Activated CD4-positive, alpha-beta T cell treated with anti-CD3 and anti-CD28 coated beads for 1 hour (primary cell): ENCODE measurements around the gene TAF6L.
A peak's percentile ranks its signal among the peaks of the same experiment; 100 is the strongest.
"Not testable (repeated sequence)": the region's sequence is repeated elsewhere in the genome, so short reads cannot be mapped to it uniquely, and the experiment has no call there.

Source experiments
- DNase-seq: peaks from one replicate; pipeline ENCODE4 v3.0.0-alpha.2; 2020

The TAF6L gene

DNA sequence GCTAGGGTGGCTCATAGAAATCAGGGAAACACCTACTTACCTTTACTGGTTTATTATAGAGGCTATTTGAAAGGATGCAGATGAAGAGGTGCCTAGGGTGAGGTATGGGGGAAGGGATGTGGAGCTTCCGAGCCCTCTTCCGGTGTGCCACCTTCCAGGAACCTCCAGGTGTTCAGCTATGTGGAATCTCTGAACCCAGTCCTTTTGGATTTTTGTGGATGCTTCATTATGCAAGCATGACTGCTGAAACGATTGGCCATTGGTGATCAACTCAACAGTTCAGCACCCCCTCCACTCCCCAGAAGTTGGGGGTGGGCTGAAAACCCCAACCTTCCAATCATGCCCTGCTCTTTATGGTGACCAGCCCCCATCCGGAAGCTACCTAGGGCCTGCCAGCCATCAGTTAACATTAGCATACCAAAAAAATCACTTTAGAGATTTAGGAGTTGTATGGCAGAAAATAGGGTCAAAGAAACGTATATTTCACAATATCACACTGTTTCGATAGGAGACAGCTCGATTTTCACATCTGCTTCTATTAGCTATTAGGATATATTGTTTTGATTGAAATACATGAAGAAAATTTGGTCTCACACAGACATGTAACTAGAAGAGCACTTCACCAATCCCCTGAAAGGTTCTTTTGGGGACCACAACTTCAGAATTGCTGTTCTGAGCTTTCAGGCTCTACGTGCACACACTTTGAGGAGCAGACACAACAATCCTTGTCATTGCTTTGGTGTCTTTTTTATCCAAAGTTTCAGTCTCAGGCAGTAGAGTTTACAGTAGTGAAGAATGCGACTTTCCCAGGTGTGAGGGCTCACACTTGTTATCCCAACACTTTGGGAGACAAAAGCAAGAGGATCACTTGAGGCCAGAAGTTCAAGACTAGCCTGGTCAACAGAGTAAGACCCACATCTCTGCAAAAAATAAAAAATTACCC is 13.1 kb upstream of the TAF6L start:
- no peak for DNase-seq

GRCh38 chr11:62760867-62761227 is 10.3 kb upstream of the TAF6L start:
- not testable (repeated sequence) for DNase-seq

GRCh38 chr11:62770778-62771143 is 435 bp upstream of the TAF6L start:
- no peak for DNase-seq

DNA sequence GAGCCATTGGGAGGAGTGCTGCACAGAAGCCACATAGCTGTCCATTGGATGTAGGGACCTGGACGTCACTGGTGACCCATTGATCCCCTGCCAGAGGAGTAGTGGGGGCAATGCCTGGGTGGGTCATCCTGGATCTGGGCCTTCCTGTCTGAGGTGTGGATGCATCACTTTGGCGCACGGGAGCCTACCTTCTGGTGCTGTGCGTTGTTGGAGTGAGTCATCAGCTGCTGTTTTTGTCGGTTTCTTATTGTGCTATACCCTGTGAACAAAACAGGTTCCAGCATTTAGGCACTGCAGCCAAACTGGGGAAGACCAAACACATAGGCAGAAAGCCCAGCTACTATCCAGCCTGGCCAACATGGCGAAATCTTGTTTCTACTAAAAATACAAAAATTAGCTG is 3.2 kb downstream of the TAF6L start:
- DNase-seq, result no peak

GRCh38 chr11:62775646-62776045 is 4.5 kb downstream of the TAF6L start:
- DNase-seq, result no peak

- no peak for DNase-seq
Measured at GRCh38 chr11:62777389-62777788, 6.2 kb downstream of the TAF6L start.

- DNase-seq, result no peak
Measured at GRCh38 chr11:62778441-62778840, 7.2 kb downstream of the TAF6L start.

DNA sequence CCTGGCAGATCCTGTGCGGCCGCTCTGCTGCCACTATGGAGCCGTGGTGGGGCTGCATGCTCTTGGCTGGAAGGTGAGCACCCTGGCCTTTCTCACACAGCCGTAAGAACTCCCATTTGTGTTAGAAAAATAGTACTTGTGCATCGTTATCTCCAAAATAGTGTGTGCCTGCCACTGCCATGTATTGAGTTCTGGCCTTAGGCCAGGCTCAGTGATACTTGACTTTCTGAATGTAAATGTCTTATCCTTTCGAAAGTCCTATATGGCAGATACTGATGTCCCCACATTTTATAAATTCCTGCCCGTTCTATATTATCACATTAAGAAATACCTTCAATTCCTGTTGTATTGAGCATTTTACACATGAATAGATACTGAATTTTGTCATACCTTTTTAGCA is 11.6 kb downstream of the TAF6L start:
- no peak for DNase-seq

GRCh38 chr11:62786318-62787004 is 15.3 kb downstream of the TAF6L start:
- peak; percentile 73 for DNase-seq

- peak; percentile 95 for DNase-seq
Measured at GRCh38 chr11:62787005-62787759, 16.0 kb downstream of the TAF6L start, which contains the start of gene TMEM179B. Gene TMEM179B, plus strand, starts transcription at chr11:62787402. Its CDS starts 30 bp downstream, at chr11:62787432.

GRCh38 chr11:62788991-62789390 is 17.8 kb downstream of the TAF6L start:
- no peak for DNase-seq

- no peak for DNase-seq
Measured at GRCh38 chr11:62789576-62789975, 18.4 kb downstream of the TAF6L start.

- DNase-seq, result peak; percentile 82
Measured at GRCh38 chr11:62791501-62792201, 20.5 kb downstream of the TAF6L start, which contains the start of gene TMEM223. Gene TMEM223, minus strand, starts transcription at chr11:62792006. Its CDS starts 12 bp downstream, at chr11:62791994.

DNA sequence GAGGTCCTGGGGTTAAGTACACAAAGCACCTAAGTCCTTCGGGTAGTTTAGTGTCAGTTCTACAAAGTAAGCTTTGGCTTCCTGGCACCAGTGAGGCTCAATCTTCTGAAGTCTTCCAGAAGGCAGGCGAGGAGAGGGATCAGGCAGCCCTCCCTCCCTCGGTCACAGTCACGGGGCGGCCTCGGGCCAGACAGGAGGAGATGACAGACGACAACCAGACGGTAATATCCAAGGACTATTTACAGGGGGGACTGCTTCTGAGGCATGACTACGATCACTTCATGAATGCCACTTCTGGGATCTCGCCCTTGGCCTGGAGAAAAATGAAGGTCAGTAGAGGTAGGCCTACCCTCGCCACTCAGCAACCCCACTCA is 21.0 kb downstream of the TAF6L start:
- no peak for DNase-seq

DNA sequence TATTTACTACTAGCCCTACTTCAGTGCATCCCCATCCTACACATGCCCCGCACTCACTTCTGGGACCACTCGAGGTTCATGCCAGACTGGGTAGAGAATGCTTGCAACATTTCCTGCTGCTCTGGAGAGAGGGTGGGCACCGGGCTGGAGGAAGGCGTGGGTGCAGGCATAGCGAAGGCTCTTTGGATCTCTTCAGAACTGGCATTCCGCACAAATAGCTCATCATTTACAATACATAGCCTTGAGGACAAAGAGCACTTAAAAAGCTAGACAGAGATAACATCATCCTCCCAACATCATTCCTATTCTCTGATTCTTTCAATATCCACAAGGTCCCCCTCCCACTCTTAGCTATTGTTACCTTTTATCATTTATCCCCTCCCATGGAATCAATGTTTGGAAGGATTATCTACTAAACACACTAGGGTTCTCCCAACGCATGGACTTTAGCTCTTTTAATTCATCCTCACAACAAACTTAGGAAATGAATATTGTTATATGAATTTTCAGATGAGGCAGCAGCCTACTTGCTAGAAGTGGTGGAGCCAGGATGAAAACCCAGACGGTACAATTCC is 23.1 kb downstream of the TAF6L start:
- no peak for DNase-seq

GRCh38 chr11:62796281-62796680 is 25.1 kb downstream of the TAF6L start:
- no peak for DNase-seq

GRCh38 chr11:62799486-62799885 is 28.3 kb downstream of the TAF6L start:
- no peak for DNase-seq

- DNase-seq, result no peak
Measured at GRCh38 chr11:62801071-62801470, 29.9 kb downstream of the TAF6L start.

DNA sequence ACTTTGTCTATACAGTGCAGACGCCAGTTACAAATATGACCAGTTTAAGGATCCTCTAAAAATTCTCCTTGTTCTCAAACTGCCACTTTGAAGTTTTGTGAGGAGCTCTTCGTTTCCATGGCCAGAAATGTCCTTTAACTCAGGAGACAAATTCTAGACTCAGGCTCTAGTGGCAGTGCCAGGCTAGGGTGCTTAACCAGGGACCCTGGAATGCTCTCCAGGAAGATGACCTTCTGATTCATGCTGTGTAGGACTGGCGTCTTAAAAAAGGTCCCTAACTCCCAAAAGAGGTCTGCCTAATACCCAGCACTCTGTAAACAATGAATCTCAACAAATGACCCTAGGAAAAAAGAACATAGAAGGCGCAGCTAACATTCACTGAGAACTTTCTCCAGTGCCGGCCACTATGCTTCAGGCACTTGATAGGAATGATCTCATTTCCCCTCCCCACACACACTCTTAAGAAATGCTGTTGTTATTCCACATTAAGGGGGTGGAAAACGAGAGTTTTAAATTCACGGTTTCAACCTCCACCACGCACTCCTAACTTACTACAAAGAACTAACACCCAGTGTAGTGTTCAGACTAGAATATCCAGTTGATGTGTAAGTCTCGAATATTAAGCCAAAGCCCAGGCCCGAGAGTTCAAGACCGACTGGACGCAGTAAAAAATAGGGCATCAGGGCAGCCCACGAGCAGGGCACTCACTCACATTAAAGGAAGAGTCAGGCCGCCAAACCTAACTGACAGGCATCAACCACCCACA is 33.3 kb downstream of the TAF6L start:
- DNase-seq, result no peak

DNA sequence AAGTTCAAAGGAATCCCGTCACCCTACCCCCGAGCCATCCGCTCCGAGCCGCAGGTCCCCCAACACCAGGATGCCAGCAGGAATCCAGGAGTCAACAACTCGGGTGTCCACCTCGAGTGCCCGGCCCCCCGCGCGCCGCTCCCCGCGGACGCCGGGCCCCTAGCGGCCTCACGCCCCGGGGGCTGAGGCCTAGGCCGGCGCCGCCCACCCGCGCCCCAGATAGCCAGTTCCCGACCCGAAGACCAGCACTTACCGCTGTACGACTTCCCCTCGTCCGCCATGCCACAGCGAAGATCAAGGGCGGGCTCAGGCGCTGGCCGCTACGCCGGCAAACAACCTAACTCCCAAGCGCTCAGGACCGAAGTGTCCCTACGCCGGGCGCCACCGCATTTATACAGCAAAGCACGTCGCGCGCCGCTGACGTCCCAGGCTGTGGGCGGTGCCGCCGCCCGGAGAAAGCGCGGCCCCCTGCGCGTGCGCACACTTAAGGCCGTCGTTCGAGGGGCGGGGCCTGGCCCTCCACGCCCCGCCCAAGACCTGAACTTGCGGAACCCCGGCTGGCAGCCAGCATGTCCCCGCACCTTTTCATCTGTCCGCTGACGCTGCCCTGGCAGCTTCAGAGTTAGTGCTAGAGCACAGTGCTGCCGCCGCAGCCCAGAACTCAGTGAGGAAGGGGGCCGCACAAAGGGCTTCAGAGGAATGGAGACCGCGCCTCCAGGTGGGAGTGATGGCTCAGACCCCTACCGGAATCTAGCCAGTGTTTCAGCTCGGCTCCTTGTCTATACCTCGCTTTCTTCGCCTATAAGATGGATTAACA is 34.1 kb downstream of the TAF6L start, which contains the start of gene NXF1:
Gene NXF1, minus strand, starts transcription at position 365 of the 817 bp plus-strand sequence. Its CDS starts 84 bp downstream, at position 281.
- peak; percentile 96 for DNase-seq
